Neural cell (in vitro differentiated cells): ENCODE measurements around the gene MTRF1.

Source experiments
- CTCF ChIP-seq: fragments of 450-650 bp; IDR thresholded peaks from 2 replicates; pipeline ENCODE4 v1.5.1; 2014; ENCODE audit warnings: antibody characterized with exemption, mild to moderate bottlenecking, moderate library complexity; ENCODE audit not compliant: poor library complexity, severe bottlenecking
- EP300 ChIP-seq: fragments of 450-650 bp; conservative IDR thresholded peaks from 2 replicates; pipeline ENCODE4 v1.6.1; 2014; ENCODE audit warnings: antibody characterized with exemption, mild to moderate bottlenecking, moderate library complexity; ENCODE audit not compliant: poor library complexity, severe bottlenecking
- EZH2 ChIP-seq: fragments of 200-600, 300-800 bp; shearing (Covaris generic), sonication (generic); IDR thresholded peaks from 2 replicates; pipeline ENCODE4 v1.6.1; 2014; ENCODE audit warnings: antibody characterized with exemption, low read length, borderline replicate concordance, mild to moderate bottlenecking; ENCODE audit not compliant: insufficient read depth, poor library complexity, severe bottlenecking
- MXI1 ChIP-seq: fragments of 450-650 bp; conservative IDR thresholded peaks from 2 replicates; pipeline ENCODE4 v1.6.1; 2014; ENCODE audit warnings: antibody characterized with exemption, mild to moderate bottlenecking; ENCODE audit not compliant: poor library complexity, severe bottlenecking
- RAD21 ChIP-seq: fragments of 450-650 bp; conservative IDR thresholded peaks from 2 replicates; pipeline ENCODE4 v1.6.1; 2014; ENCODE audit warnings: antibody characterized with exemption, mild to moderate bottlenecking, moderate library complexity
- REST ChIP-seq: IDR thresholded peaks from 2 replicates; pipeline ENCODE4 v1.6.1; 2012; ENCODE audit warnings: borderline replicate concordance
- SMC3 ChIP-seq: fragments of 450-650 bp; conservative IDR thresholded peaks from 2 replicates; pipeline ENCODE4 v1.6.1; 2014; ENCODE audit warnings: antibody characterized with exemption, mild to moderate bottlenecking, moderate library complexity; ENCODE audit not compliant: poor library complexity

GRCh38 chr13:41236369-41236768 is 27.0 kb downstream of the MTRF1 start:
- TF ChIP-seq CTCF, result no peak
- no peak for TF ChIP-seq SMC3
- TF ChIP-seq RAD21, result no peak
- TF ChIP-seq MXI1, result no peak
- no peak for TF ChIP-seq EP300
- no peak for TF ChIP-seq EZH2
- TF ChIP-seq REST, result no peak
